ENCODE data around the gene TCEANC. TPM values are rescaled to one million over a fixed set of nuclear protein-coding genes. Genes with fewer than 3 reads are reported as not detected.
A peak's percentile ranks its signal among the peaks of the same experiment; 100 is the strongest.

TCEANC gene
- total and polyA plus RNA-seq, 2 experiments from 2014 or later: 2.2 to 2.4 TPM

DNA sequence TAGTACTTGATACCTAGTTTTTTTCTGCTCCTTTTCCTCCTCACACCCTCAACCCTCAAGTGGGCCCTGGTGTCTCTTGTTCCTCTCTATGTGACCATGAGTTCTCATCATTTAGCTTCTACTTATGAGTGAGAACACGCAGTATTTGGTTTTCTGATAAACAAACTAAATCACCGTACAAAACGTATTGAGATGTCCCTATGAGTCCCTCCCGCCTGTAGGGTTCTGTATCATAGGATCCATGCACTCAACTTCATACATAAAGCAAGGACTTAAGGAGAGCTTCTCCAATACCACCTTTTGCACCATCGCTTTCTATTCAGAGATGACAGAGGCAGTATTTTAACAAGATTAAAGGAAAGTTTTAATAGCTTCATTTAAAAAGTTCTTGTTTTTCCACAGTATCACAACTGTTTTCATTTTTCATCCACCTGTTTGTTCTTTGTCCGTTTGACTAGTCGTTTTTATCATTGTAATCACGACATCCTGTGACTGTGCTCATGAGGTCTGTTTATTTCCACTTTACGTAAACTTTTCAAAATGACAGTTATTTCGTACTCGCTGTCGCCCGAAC, 35.5 kb downstream of the TCEANC start:
- peaks cover 45% of the 10 kb centered on the region for H3K79me2 ChIP-seq (ENCODE audit: insufficient read depth)
- H3F3A ChIP-seq (ENCODE audit: insufficient read depth): peaks cover 6% of the 10 kb centered on the region; the same call in 1 of the 2 replicates
- no peak for DNase-seq
- H3K4me2 ChIP-seq (ENCODE audit: unreplicated experiment): peak overlapping the region; percentile 82
- peak overlapping the region; percentile 100 for H3K9ac ChIP-seq
- no peaks in the 10 kb centered on the region for H3K27me3 ChIP-seq (replicated peaks; ENCODE audit: insufficient read depth)
- no peaks in the 10 kb centered on the region for H3K9me2 ChIP-seq (ENCODE audit: insufficient read depth)
- in situ Hi-C loops (cut with MboI): no loop called here
- no peaks in the 10 kb centered on the region for H3K36me3 ChIP-seq (ENCODE audit: low read depth)
- peak overlapping the region; percentile 97 for H3K4me3 ChIP-seq
- H4K20me1 ChIP-seq (ENCODE audit: insufficient read depth): no peaks in the 10 kb centered on the region
- no peak for TF ChIP-seq EZH2phosphoT487 (IDR thresholded peaks at IDR 0.05; ENCODE audit: insufficient read depth, low read depth)
- TF ChIP-seq EZH2 (IDR thresholded peaks at IDR 0.05; ENCODE audit: insufficient read depth, poor library complexity, severe bottlenecking): no peak
- no peaks in the 10 kb centered on the region for H3K9me3 ChIP-seq (ENCODE audit: low read depth)
- 11 to 14% methylated on average over 12 to 13 of the region's 13 CpGs for WGBS, 2 experiments (ENCODE audit: low coverage in 1 of 2, low lambda C conversion rate in 2 of 2, missing lambda C conversion rate in 2 of 2)
- H2AFZ ChIP-seq: peak overlapping the region; percentile 79
- peaks cover 18% of the 10 kb centered on the region for H3K4me1 ChIP-seq (ENCODE audit: insufficient read depth)
- H3K27ac ChIP-seq: peak overlapping the region; percentile 97

DNA sequence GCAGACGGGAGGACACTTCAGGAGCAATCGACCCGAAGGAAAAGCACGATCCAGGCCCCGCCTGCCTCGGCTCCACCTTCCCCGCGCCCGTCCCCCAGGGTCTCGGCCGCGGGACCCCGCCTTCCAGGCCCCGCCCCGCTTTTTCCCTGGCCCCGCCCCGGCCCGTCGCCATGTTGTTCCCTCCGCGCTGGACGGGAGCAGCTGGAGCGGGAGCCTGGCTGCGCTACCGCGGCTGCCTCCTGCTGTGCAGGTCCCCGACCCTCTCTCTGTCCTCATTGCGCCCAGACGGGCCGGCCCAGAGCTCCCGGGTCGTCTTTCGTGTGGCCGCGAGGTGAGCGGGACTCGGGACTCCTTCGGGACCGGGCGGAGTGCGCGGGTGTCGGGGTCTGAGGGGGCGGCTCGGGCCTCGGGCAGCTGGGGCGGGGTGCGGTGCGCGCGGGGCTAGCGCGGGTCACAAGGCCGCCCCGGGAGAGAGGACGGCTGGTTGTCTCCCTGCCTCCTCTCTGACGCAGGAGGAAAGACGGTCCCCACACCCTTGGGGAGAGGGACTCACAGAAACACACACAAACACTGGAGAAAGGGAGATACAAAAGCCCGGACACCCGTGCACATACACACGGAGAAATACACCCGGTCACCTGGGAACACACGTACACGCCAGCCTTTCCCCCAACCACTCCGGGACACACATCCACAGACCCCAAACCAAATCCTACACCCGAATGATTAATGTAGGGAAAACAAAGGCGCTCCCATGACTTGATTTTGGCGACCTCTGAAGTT, 36.2 kb downstream of the TCEANC start, which contains the start of gene RAB9A:
TSS of gene RAB9A (plus strand) at position 171 of the 783 bp plus-strand sequence. CDS start 19,619 bp downstream, outside the sequence.
- 2 to 5% methylated on average over 8 to 38 of the region's 68 CpGs for WGBS, 2 experiments (ENCODE audit: low coverage in 1 of 2, low lambda C conversion rate in 2 of 2, missing lambda C conversion rate in 2 of 2)
- Histone ChIP-seq H3K9me3 (ENCODE audit: low read depth) (no peaks in the 10 kb centered on the region), H3K9me2 (ENCODE audit: insufficient read depth) (no peaks in the 10 kb centered on the region), H3K9ac (peak within 1 kb of the TSS; percentile 100), H3K4me2 (ENCODE audit: unreplicated experiment) (peak within 1 kb of the TSS; percentile 88), H3K79me2 (ENCODE audit: insufficient read depth) (peaks cover 52% of the 10 kb centered on the region), H2AFZ (peak within 1 kb of the TSS; percentile 79), H3K36me3 (ENCODE audit: low read depth) (no peaks in the 10 kb centered on the region), H3K4me1 (ENCODE audit: insufficient read depth) (peaks cover 24% of the 10 kb centered on the region), H3K27ac (peak within 1 kb of the TSS; percentile 97), H3F3A (ENCODE audit: insufficient read depth) (peaks cover 6% of the 10 kb centered on the region; the same call in 1 of the 2 replicates), H3K27me3 (replicated peaks; ENCODE audit: insufficient read depth) (no peaks in the 10 kb centered on the region), H3K4me3 (peak within 1 kb of the TSS; percentile 97), H4K20me1 (ENCODE audit: insufficient read depth) (no peaks in the 10 kb centered on the region)
- in situ Hi-C loops (cut with MboI): no loop called here
- peak; percentile 84 for DNase-seq
- no peak for TF ChIP-seq EZH2phosphoT487 (IDR thresholded peaks at IDR 0.05; ENCODE audit: insufficient read depth, low read depth)
- no peak for TF ChIP-seq EZH2 (IDR thresholded peaks at IDR 0.05; ENCODE audit: insufficient read depth, poor library complexity, severe bottlenecking)

GRCh38 chrX:13689741-13690211, 36.8 kb downstream of the TCEANC start:
- in situ Hi-C loops (cut with MboI): no loop called here
- 1 to 3% methylated on average over 15 to 16 of the region's 16 CpGs for WGBS, 2 experiments (ENCODE audit: low coverage in 1 of 2, low lambda C conversion rate in 2 of 2, missing lambda C conversion rate in 2 of 2)
- Histone ChIP-seq H3K9me2 (ENCODE audit: insufficient read depth) (no peaks in the 10 kb centered on the region), H2AFZ (peak overlapping the region; percentile 79), H3K79me2 (ENCODE audit: insufficient read depth) (peaks cover 58% of the 10 kb centered on the region), H3K9me3 (ENCODE audit: low read depth) (no peaks in the 10 kb centered on the region), H3K4me1 (ENCODE audit: insufficient read depth) (peaks cover 24% of the 10 kb centered on the region), H3K9ac (peak overlapping the region; percentile 100), H4K20me1 (ENCODE audit: insufficient read depth) (no peaks in the 10 kb centered on the region), H3K4me2 (ENCODE audit: unreplicated experiment) (peak overlapping the region; percentile 88), H3K4me3 (peak overlapping the region; percentile 97), H3K27me3 (replicated peaks; ENCODE audit: insufficient read depth) (no peaks in the 10 kb centered on the region), H3F3A (ENCODE audit: insufficient read depth) (peaks cover 2% of the 10 kb centered on the region; the same call in 1 of the 2 replicates), H3K36me3 (ENCODE audit: low read depth) (no peaks in the 10 kb centered on the region), H3K27ac (peak overlapping the region; percentile 97)
- peak; percentile 59 for DNase-seq
- no peak for TF ChIP-seq EZH2phosphoT487 (IDR thresholded peaks at IDR 0.05; ENCODE audit: insufficient read depth, low read depth)
- no peak for TF ChIP-seq EZH2 (IDR thresholded peaks at IDR 0.05; ENCODE audit: insufficient read depth, poor library complexity, severe bottlenecking)

DNA sequence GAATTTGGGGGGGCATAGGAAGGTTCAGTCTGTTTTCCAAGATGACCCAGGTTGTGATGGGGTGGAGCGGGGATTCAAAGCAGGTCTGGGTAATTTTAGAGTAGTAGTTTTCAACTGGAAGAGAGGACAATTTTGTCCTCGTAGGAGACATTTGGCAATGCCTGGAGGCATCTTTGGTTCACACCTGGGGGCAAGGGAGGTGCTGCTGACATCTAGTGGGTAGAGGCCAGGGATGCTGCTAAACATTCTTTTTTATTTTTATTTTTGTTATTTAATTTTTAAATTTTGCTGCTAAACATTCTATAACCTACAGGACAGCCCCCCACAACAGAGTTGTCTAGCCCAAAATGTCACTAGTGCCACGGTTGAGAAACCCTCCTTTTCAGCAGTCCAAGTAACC, 37.9 kb downstream of the TCEANC start:
- peak; percentile 15 for DNase-seq
- H3K9me3 ChIP-seq (ENCODE audit: low read depth): no peaks in the 10 kb centered on the region
- H4K20me1 ChIP-seq (ENCODE audit: insufficient read depth): peaks cover 7% of the 10 kb centered on the region; the same call in 1 of the 2 replicates
- WGBS, 2 experiments (ENCODE audit: low coverage in 1 of 2, low lambda C conversion rate in 2 of 2, missing lambda C conversion rate in 2 of 2): 48 to 53% methylated on average over 3 of the region's 3 CpGs
- no peak for TF ChIP-seq EZH2phosphoT487 (IDR thresholded peaks at IDR 0.05; ENCODE audit: insufficient read depth, low read depth)
- no peak for TF ChIP-seq EZH2 (IDR thresholded peaks at IDR 0.05; ENCODE audit: insufficient read depth, poor library complexity, severe bottlenecking)
- H3K4me3 ChIP-seq: peak overlapping the region; percentile 97
- peak overlapping the region; percentile 97; the same call in 1 of the 2 replicates for H3K27ac ChIP-seq
- no peaks in the 10 kb centered on the region for H3K27me3 ChIP-seq (replicated peaks; ENCODE audit: insufficient read depth)
- H3F3A ChIP-seq (ENCODE audit: insufficient read depth): no peaks in the 10 kb centered on the region
- no peaks in the 10 kb centered on the region for H3K36me3 ChIP-seq (ENCODE audit: low read depth)
- in situ Hi-C loops (cut with MboI): no loop called here
- peak overlapping the region; percentile 100 for H3K9ac ChIP-seq
- peak overlapping the region; percentile 88 for H3K4me2 ChIP-seq (ENCODE audit: unreplicated experiment)
- H3K9me2 ChIP-seq (ENCODE audit: insufficient read depth): no peaks in the 10 kb centered on the region
- H3K79me2 ChIP-seq (ENCODE audit: insufficient read depth): peaks cover 69% of the 10 kb centered on the region
- H3K4me1 ChIP-seq (ENCODE audit: insufficient read depth): peaks cover 22% of the 10 kb centered on the region
- H2AFZ ChIP-seq: no peak overlapping the region

Measured in GM23248 (cell line).